ENCODE results near the gene ITGA3.

Gene ITGA3

GRCh38 chr17:50132104-50132794 is 76.3 kb downstream of the ITGA3 start:
- no peak for TF ChIP-seq CTCF (IDR thresholded peaks at IDR 0.05; ENCODE audit: low read depth, low read length)
- H3K9me3 ChIP-seq (ENCODE audit: severe bottlenecking) = peaks cover 2% of the 10 kb centered on the region
- H3K27me3 ChIP-seq (ENCODE audit: insufficient read depth, low read depth, severe bottlenecking) = no peaks in the 10 kb centered on the region
- no peak overlapping the region; the same call in 1 of the 2 replicates for H3K27ac ChIP-seq
- H3K4me3 ChIP-seq (ENCODE audit: low read depth, low read length) = no peak overlapping the region
- peaks cover 30% of the 10 kb centered on the region for H3K36me3 ChIP-seq
- DNase-seq = no peak

- peak overlapping the region; percentile 5 for H3K27ac ChIP-seq
- H3K36me3 ChIP-seq = peaks cover 36% of the 10 kb centered on the region
- H3K27me3 ChIP-seq (ENCODE audit: insufficient read depth, low read depth, severe bottlenecking) = no peaks in the 10 kb centered on the region
- no peak for TF ChIP-seq CTCF (IDR thresholded peaks at IDR 0.05; ENCODE audit: low read depth, low read length)
- no peak overlapping the region for H3K4me3 ChIP-seq (ENCODE audit: low read depth, low read length)
- no peak for DNase-seq
- H3K9me3 ChIP-seq (ENCODE audit: severe bottlenecking) = peaks cover 2% of the 10 kb centered on the region
Measured at GRCh38 chr17:50133028-50133768, 77.3 kb downstream of the ITGA3 start.

GRCh38 chr17:50133769-50134099 is 77.8 kb downstream of the ITGA3 start:
- no peak overlapping the region for H3K27ac ChIP-seq

GRCh38 chr17:50134206-50135110 is 78.5 kb downstream of the ITGA3 start:
- peak overlapping the region; percentile 11; the same call in 1 of the 2 replicates for H3K27ac ChIP-seq
- H3K36me3 ChIP-seq = peaks cover 49% of the 10 kb centered on the region
- TF ChIP-seq CTCF (IDR thresholded peaks at IDR 0.05; ENCODE audit: low read depth, low read length) = peak; percentile 5; the same call in 1 of the 2 replicates

More at GRCh38 chr17:50133769-50134099, 77.8 kb downstream of the ITGA3 start:
- H3K36me3 ChIP-seq = peaks cover 42% of the 10 kb centered on the region
- peaks cover 2% of the 10 kb centered on the region for H3K9me3 ChIP-seq (ENCODE audit: severe bottlenecking)
- no peak overlapping the region for H3K4me3 ChIP-seq (ENCODE audit: low read depth, low read length)
- DNase-seq = peak; percentile 78
- H3K27me3 ChIP-seq (ENCODE audit: insufficient read depth, low read depth, severe bottlenecking) = no peaks in the 10 kb centered on the region
- TF ChIP-seq CTCF (IDR thresholded peaks at IDR 0.05; ENCODE audit: low read depth, low read length) = no peak

GRCh38 chr17:50135316-50136095 is 79.6 kb downstream of the ITGA3 start:
- Histone ChIP-seq H3K36me3 (peaks cover 60% of the 10 kb centered on the region), H3K4me3 (ENCODE audit: low read depth, low read length) (no peak overlapping the region), H3K9me3 (ENCODE audit: severe bottlenecking) (no peaks in the 10 kb centered on the region), H3K27me3 (ENCODE audit: insufficient read depth, low read depth, severe bottlenecking) (no peaks in the 10 kb centered on the region), H3K27ac (no peak overlapping the region)
- no peak for DNase-seq
- no peak for TF ChIP-seq CTCF (IDR thresholded peaks at IDR 0.05; ENCODE audit: low read depth, low read length)

More at GRCh38 chr17:50134206-50135110, 78.5 kb downstream of the ITGA3 start:
- H3K9me3 ChIP-seq (ENCODE audit: severe bottlenecking) = no peaks in the 10 kb centered on the region
- H3K27me3 ChIP-seq (ENCODE audit: insufficient read depth, low read depth, severe bottlenecking) = no peaks in the 10 kb centered on the region
- DNase-seq = no peak
- no peak overlapping the region for H3K4me3 ChIP-seq (ENCODE audit: low read depth, low read length)

All from WERI-Rb-1 (cell line).